NOMO-1 treated with dmso at 0.1 percent for 144 hours (cell line): Measurements from ENCODE around the gene BAG5.
"Not testable (repeated sequence)": the region's sequence is repeated elsewhere in the genome, so short reads cannot be mapped to it uniquely, and the experiment has no call there.

Experiments used
- DNase-seq: peaks from one replicate; lab custom pipeline; 2025; ENCODE audit not compliant: unreplicated experiment; lab: John Stamatoyannopoulos, UW

The BAG5 gene

DNA sequence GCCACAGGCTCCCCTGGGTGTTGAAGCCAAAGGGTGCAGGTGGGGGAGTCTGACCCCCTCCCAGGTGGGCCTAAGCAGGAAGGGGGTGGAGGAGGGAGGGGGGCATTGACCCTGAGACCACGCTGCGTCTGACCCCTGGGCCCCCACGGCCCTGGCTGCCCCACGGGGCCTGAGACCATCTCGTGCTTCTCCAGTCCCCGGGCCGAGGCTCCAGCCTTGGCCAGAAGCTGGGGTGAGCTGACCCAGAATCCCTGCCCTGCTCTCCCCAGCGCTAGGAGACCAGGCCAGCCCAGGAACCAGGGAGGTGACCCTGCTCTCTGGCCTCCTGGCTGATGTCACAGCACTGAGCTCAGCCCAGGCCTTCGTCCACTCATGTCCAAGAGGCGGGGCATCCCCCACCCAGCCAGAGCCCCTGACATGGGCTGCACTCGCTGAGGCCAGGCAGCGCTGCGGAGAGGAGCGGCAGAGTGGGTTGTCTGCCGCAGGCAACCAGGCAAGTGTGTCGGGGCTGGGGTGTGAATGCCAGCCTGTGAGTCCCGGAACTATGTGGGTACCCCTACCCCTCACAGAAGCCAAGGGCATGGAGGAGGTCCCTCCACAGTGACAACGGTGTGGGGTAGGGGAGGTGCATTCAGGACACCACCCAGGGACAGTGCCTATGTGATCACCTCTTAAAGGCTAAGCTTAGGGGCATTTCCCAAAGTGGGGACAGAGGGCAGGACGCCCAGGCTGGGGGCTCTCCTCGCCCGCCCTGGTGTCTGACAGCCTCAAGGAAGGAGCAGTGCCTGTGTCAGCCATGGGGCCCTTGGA, 27.2 kb downstream of the BAG5 start:
- no peak for DNase-seq

DNA sequence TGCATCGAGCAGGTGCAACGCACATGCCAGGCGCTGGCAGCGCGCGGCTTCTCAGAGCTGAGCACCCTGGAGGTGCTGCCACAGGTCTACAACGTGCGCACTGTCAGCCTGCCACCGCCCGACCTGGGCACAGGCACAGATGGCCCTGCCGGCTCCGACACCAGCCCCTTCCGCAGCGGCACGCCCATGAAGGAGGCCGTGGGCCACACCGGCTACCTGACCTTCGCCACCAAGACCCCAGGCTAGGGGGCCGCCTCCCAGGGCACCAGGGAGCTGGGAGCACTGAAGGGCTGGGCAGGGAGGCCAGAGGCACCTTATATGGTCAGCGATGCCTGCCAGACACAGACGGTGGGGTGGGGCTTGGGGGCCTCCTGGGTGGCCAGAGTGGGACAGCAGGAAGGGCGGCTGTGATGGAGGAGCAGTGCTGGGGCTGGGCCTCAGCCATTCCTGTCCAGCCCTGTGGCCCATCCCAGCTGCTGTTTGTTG, 27.8 kb downstream of the BAG5 start:
- DNase-seq = no peak

DNA sequence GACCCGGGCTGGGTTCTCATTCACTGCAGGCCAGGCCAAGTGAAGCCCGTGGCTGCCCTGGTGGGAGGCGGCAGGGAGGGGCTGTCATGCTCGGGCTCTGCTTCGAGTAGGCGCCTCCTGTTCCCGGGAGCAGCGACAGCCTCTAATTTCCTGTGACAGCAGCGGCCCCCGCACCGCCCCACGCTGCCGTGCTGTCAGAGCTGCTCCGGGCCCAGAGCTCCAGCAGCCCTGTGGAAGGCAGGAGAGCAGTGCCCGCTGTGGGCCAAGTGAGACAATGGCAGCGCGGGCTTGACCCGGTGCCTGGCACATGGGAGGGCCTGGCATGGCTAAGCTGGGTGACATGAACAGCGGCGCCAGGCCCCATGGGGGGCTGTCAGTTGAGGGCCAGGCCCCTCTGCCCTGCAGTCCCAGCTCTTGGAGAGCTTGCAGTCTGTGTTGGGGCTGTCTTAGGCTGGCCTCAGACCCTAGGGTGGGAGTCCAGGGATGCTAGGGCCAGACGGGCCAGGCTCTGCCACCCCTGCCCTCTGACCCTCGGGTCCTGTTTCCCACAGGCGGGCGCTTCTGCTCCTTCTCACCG, 28.4 kb downstream of the BAG5 start:
- no peak for DNase-seq

DNA sequence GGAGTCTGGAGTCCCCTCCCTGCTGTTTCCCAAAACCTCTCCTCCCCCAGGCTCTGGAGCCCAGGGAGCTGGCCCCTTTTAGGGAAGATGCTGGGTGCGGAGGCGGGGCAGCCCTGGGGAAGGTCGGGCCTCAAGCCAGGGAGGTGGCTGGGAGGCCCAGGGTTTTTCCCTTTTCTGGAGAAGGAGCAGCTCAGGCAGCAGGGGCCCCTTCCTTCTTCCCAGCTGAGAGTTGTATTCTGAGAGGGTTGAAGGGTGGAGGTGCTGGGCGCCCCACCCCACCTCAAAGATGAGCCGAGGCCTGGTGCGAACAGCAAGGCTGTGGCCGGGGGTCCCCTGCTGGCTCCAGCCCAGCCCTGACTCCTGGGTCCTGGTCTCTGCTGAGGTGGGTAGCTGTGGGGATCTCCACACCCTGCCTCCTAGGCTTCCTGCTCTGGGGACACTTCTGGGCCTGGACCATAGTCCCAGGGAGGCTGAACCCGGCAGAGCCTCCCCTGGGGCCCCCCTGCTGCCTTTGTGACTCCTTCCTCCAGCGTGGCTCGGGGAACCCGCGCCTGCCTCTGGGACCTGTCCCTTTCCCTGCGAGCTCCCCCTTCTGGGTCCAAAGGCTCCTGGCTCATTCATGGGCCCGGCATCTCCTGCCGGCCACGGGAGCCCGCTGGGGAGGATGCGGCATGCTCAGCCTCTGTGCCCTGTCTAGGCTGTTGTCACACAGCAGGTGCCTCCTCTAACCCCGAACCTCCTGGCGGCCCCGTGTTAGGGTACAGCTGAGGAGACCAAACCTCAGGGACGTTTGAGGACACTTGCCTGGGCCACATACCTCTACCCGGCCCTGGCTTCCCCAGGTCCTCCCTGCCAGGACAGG, 29.1 kb downstream of the BAG5 start:
- DNase-seq = no peak

DNA sequence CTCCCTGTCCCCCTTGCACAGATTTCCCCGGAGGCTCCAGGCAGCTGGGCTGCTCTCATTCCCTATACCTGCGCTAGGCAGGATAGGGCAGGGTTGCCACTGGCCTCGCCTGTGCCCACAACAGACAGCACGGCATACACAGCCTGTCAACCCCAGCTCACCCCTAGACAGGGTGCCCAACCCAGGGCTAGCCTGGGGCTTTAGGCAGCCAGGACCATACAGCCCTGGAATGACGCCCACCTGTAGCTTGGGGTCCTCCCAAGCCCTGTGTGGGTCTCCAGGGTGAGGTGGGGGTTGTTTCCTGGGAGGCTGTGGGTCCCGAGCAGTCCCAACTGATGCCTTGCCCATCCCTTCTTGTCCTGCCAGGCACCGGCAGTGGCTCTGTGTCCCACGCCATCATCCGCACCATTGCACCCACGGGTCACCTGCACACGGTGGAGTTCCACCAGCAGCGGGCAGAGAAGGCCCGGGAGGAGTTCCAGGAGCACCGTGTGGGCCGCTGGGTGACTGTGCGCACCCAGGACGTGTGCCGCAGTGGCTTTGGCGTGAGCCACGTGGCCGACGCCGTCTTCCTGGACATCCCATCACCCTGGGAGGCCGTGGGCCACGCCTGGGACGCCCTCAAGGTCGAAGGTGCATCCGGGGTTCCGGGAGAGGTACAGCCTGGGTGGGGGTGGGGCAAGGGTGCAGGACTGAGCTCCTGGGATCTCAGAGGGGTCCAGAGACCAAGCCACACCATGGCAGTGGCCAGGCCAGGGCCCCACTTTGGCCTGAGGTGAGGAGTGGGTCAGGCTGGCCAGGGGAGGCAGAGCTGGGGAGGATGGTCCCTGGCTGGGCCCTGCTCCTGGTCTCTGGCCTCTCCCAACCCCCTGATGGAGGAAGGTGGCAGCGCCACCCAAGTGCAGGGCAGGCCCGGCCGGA, 30.0 kb downstream of the BAG5 start:
- no peak for DNase-seq

DNA sequence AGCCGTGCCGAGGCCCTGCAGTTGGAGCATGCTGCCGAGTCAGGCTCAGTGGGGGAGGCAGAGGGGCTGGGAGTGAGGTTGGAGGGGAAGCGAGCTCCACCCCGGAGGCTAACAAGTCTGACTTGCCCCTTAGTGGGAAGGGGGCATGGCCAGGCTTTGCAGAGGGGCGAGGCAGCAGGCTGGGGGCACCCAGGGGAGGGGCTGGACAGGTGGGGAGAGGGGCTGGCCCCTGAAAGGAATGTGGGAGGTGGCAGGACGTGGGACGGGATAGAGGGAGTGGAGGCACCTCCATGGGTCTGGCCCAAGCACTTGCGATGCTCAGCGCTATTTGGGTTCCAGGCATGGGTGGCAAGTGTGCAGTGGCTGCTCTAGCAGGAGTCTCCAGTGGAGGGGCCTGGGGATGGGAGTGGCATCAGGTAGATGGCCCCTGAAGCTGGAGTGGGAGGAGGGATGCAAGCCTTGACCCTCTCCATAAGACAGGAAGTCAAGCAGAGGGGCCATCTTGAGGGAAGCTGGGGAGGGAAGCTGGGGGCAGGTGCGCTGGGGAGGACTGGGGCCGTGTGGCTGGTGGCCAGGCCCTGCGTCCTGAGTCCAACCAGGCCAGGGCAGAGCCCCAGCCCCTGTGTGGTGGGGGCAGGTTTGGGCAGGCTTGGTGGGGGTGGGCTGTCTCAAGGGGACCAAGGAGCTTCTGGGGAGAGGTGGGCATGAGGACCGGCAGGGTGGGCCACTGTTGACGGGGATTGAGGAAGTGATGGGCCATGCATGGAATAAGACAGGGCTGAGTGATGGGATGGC, 30.8 kb downstream of the BAG5 start:
- DNase-seq = no peak

DNA sequence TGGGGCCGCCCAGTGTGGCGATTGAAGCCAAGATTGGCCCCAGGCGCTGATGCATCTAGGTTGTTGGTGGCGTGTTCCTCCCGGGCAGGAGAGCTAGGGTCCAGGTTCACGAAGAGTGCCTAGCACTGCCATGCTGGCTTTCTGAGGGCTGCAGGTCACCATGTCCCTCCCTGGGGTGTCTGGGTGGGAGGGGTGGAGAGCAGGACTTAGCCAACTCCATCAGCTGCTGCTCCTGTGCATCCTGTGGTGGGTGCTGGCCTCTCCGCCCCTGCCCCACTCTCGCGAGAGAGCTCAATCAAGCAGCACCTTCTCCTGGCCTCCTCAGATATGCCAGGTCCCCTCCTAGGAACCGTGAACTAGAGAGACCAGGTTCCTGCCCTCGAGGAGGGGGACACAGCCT, 31.6 kb downstream of the BAG5 start:
- no peak for DNase-seq

DNA sequence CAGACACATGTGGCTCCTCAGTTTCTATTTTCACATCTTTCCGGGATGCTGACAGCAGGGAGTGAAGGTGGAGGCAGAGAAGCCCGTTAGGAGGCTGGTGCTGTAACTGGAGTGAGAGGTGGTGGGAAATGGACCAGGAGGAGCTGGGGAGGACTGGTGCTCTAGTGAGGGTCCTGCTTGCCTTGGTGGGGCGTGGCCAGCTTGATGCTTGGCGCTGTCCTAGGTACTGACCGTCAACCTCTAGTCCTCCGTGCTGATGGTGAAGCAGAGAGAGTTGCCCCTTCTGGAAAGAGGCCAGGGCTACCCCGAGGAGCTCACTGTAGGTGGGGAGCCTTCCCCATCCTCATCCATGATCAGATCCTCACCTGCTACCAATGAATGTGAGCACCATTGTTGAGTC, 32.1 kb downstream of the BAG5 start:
- no peak for DNase-seq

DNA sequence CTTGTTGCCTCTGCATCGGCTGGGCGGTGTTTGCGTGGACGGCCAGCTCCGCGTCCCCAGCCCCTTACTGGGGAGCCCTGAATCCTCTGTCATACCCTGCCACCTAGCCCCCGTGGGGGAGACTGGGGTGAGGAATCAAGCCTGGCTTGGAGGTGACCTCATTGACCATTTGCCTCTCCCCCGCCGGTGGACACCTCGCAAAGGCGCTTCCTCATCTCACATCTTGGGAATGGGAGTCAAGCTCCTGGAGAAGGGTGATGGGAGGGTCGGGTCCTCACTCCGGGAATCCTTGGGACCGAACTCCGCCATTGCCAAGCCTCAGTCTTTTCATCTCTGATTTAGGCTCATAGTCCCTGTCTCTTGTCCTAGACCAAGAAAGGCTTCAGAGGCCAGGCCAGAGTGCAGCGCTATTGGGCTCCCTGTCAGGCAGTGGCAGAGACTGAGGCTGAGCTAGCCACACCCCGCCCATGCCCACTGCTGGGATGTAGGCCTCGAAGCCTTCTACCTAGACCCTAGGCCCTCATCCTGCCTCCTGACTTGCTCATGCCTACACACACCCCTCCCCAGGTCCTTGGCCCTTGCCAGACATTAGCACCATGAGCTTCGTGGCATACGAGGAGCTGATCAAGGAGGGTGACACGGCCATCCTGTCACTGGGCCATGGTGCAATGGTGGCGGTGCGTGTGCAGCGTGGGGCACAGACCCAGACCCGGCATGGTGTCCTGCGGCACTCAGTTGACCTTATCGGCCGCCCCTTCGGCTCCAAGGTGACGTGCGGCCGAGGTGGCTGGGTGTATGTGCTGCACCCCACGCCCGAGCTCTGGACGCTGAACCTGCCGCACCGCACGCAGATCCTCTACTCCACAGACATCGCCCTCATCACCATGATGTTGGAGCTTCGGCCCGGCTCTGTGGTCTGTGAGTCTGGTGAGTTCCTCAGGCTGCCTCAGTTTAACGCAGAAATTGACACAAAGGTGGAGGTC, 32.8 kb downstream of the BAG5 start:
- DNase-seq = no peak

DNA sequence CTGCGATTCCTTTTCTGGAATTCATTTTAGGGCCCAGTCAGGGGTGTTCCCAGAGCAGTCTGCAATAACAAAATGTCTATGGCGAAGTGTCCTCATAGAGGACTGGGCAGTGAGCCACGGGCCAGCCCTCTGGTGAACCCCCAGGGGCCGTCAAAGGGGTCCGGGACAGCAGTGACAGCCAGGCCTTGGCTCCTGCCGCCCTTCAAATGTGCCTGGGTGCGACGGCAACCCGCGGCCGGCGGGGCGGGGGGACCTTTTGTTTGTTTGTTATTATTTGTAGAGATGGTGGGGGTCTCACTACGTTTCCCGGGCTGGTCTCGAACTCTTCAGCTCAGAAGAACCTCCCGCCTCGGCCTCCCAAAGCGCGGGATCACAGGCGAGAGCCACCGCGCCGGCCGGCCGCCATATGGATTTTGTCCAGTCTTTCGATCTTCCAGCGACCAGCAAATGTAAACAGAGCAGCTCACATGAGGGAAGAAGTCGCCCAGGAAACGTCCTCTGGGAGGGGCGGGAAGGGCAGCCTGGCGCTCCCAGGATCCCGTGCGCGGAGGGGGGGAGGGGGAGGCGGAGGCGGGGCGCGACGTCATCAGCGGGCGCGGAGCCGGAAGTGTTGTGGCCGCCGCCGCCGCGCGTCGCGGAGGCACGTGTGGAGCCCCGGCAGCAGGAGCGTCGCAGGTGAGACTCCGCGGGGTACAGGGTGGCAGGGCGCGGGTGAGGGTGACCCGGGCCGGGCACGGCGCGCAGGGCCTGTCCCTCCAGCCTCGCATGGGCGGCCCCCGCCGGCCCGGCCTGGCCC, 33.7 kb downstream of the BAG5 start, which contains the start of gene TRMT61A:
TSS of gene TRMT61A (plus strand) at position 610 of the 796 bp plus-strand sequence. CDS start 783 bp downstream, outside the sequence.
- peak; percentile 40 for DNase-seq

DNA sequence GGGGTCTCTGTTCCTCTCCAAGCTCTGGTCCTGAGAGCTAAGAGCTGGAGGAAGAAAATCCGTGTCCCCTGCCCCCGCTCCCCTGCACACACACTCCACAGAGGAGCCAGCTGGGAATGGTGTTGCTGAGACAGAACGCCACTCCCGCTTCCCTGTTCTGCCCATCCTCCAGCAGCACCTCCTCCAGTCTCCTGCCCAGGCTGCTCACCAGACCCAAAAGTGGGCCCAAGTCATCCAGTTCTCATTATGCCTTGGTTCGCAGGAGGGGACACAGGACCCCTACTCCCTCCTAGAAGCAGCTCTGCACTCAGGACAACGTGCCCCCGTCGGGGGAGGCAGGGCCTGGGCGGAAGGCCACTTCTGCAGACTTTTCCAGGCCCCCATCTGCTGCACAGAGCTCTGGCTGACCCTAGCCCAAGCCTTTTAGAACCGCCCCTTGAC, 34.3 kb downstream of the BAG5 start:
- DNase-seq = no peak

DNA sequence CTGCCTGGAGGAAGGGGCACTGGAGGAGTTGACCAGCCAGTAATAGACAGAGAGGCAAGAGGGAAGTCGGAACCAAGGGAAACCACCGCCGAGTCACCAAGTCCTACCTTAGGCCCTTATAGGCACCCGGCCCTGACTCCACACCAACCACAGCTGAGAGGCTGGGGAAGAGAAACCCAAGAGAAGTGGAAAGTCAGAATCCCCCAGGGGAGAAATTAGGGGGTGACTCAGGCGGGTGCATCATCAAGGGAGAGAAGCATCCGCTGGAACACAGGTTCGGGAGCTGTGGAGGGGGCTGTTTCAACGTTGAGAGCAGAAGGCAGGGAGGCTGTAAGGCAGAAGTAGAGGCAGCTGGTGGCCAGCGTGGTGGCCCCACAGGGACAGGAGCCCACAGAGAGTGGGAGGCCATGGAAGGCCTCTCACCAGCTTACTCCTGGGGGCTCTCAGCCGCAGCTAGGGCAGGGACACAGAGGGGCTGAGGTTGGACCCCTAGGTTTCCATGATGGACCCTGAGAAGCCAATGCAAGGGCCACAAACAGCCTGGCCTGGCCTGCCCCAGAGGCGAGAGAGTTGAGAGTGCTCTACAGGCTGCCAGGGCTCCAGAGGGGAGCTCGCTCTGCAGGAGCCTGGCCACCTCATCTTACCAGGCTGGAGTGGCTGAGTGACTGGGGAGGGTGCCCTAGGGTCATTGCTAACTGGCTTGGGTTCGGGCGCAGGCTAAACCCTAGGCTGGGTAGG, 34.9 kb downstream of the BAG5 start:
- DNase-seq = no peak

DNA sequence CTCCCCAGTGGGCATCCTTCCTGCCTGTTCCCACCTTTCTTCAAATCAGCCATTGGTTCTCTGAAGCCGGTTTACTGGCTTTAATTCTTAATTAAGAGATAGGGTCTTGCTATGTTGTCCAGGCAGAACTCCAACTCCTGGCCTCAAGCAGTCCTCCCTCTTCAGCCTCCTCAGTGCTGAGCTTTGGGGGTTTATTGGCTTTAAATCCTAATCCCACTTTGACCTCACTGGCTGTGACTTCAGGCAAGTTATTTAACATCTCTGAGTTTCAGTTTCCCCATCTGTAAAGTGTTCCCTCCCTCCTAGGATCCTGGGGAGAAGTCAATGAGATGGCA, 35.6 kb downstream of the BAG5 start:
- no peak for DNase-seq

DNA sequence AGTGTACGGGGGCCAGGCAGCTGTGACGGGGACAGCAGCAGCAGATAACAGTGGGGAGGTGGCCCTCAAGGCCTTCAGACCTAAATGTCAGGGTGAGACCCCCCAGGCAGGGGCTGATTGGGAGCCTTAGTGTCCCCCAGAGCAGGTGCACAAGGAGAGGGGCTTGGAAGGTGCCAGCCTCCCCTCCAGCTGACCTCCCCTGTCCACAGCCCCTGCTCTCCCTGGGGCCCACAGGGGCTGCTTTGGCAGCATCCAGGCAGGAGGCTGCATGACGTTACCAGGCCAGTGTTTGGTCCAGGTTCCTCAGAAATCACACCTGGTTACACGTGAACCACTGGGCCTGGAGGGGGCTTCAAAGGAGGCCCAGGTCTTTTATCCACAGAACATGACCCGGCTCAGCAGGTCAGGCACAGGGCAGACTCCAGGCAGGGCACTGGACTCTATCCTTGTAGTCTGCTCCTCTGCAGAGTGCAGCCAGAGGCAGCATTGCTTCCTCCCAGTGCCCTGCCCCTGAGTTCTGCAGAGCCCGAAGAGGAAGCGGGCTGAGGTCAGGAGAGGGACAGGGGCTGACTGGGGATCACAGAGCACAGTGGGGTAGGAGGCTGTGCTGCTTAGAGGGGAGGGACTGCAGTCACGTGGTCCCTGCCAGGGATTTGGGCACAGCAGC, 36.1 kb downstream of the BAG5 start:
- no peak for DNase-seq

DNA sequence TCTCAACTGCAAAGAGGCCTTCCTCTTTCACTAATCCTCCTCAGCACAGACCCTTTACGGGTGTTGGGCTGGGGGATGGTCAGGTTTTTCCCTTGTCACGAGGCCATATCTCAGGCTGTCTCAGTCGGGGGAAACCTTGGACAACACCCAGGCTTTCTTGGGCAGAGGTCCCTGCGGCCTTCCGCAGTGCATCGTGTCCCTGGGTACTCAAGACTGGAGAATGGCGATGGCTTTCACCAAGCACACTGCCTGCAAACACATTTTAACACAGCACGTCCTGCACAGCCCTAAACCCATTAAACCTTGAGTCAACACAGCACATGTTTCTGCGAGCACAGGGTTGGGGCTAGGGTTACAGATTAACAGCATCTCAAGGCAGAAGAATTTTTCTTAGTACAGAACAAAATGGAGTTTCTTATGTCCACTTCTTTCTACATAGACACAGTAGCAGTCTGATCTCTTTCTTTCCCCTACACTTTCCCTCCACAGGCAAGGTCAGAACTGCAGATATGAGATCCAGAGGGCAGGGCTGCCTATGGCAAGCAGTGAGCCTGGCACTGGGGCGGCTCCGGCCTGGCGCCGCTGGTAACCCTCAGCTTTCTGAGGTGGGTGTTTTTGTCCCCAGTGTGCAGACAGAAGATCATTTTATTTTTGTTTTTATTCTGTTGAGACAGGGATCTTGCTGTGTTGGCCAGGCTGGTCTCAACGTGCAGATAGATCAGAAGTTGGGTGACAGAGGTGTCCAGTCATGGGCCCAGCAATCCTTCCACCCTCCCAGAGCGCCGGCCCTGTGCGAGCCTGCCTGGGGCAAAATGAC, 36.8 kb downstream of the BAG5 start:
- not testable (repeated sequence) for DNase-seq
